T-helper 22 cell (primary cell): Measurements from ENCODE around the gene ITPA.
"Not testable (repeated sequence)": the region's sequence is repeated elsewhere in the genome, so short reads cannot be mapped to it uniquely, and the experiment has no call there.

Source experiments
- DNase-seq: peaks from one replicate; pipeline ENCODE4 v3.0.0-alpha.2; 2020; ENCODE audit warnings: low read depth

Gene ITPA

GRCh38 chr20:3173610-3174441, 35.5 kb upstream of the ITPA start:
- DNase-seq = peak; percentile 78

GRCh38 chr20:3174442-3175261, 34.6 kb upstream of the ITPA start:
- DNase-seq = no peak

- no peak for DNase-seq
These were observed 34.0 kb upstream of the ITPA start for GRCh38 chr20:3175270-3175669.

GRCh38 chr20:3177746-3178485, 31.4 kb upstream of the ITPA start:
- no peak for DNase-seq

- no peak for DNase-seq
These were observed 29.0 kb upstream of the ITPA start for GRCh38 chr20:3180319-3180718.

GRCh38 chr20:3181270-3181669, 28.0 kb upstream of the ITPA start:
- DNase-seq = no peak

- not testable (repeated sequence) for DNase-seq
These were observed 26.9 kb upstream of the ITPA start for GRCh38 chr20:3182429-3182828.

GRCh38 chr20:3183896-3184612, 25.2 kb upstream of the ITPA start:
- DNase-seq = no peak

GRCh38 chr20:3187861-3188260, 21.4 kb upstream of the ITPA start:
- DNase-seq = not testable (repeated sequence)

GRCh38 chr20:3188823-3189413, 20.4 kb upstream of the ITPA start:
- DNase-seq = no peak

- DNase-seq = no peak
These were observed 19.7 kb upstream of the ITPA start for GRCh38 chr20:3189561-3190131.

GRCh38 chr20:3190681-3191111, 18.6 kb upstream of the ITPA start:
- DNase-seq = no peak

- DNase-seq = no peak
These were observed 16.9 kb upstream of the ITPA start for GRCh38 chr20:3192226-3193015.

- DNase-seq = no peak
These were observed 15.3 kb upstream of the ITPA start for GRCh38 chr20:3193806-3194616.

- no peak for DNase-seq
These were observed 14.5 kb upstream of the ITPA start for GRCh38 chr20:3194617-3195280.

- DNase-seq = no peak
These were observed 13.6 kb upstream of the ITPA start for GRCh38 chr20:3195590-3196237.

GRCh38 chr20:3199206-3199605, 10.1 kb upstream of the ITPA start:
- DNase-seq = no peak
